Cardiac fibroblast (primary cell): ENCODE data around the gene ADAMTS2.

Experiments
- DNase-seq, 2 donors: peaks; one replicate each; pipeline versions ENCODE4 v3.0.0 to v3.0.0-alpha.2; 2010; ENCODE audit warnings: low read depth in 2 of 2
- H3K4me3 ChIP-seq, 2 donors: replicated peaks in 1 of 2; 1 replicate in 1 of 2; 2 replicates in 1 of 2; pipeline ENCODE4 v1.5.1; 2011; ENCODE audit warnings: low read depth in 2 of 2, low read length in 2 of 2, mild to moderate bottlenecking in 2 of 2, moderate library complexity in 1 of 2
- CTCF ChIP-seq: IDR thresholded peaks from one replicate; pipeline ENCODE4 v1.5.1; 2011; ENCODE audit warnings: low read depth, mild to moderate bottlenecking, low read length, inconsistent platforms

Gene ADAMTS2

DNA sequence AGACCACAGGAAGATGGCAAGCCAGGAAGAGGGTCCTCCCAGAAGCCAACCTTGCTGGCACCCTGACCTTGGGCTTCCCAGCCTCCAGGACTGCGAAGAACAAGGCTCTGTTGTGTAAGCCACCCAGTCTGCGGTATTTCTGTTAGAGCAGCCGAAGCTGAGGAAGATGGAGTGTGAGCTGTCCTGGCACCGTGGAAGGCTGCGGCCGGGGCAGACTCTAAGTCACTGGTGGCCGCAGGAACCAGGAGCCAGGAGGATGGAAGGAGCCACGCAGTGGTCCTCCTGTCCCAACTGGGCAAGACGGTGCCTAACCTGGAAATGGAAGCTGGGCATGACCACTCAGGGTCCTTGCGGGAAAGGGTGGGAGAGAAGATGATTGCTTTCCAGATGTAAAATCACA is 196.0 kb downstream of the ADAMTS2 start:
- no peak overlapping the region for H3K4me3 ChIP-seq
- no peak for TF ChIP-seq CTCF
- no peak for DNase-seq

- H3K4me3 ChIP-seq, result no peak overlapping the region
- no peak for TF ChIP-seq CTCF
- no peak for DNase-seq
Observed at GRCh38 chr5:179148703-179149170, 196.5 kb downstream of the ADAMTS2 start.

DNA sequence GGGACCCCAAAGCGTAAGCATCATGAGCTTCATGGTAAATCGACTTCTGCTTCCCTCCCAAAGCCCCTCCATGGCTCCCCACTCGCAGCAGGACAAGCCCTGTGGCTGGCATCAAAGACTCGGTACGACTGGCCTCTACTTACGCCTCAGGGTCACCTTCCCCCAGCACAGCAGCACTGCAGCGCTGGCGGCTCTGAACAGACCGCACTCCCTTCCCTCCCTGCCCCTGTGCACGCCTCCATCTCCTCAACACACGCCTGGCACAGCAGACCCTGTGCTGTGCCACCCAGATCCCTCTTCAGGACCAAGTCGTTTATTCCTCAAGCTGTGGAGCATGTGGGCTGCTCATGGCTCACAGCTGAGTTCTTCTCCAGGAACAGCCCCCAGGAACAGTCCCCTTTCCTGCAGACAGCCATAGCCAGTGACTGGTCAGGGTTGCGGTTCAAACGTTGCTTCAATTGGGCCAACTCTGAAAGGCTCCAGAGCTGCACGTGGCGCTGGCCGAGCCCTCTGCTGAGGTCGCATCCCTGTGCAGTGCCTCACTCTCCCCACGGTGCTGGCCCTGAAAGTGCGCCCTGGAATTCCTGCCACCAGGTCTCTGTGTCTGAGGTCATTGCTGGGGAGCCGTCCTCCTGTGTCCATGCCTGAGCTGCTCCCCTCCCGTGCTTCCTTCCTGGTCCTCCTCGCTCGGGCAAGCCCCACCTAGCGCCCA is 197.1 kb downstream of the ADAMTS2 start:
- no peak overlapping the region for H3K4me3 ChIP-seq
- TF ChIP-seq CTCF, result no peak
- no peak for DNase-seq

GRCh38 chr5:179146277-179146676 is 199.0 kb downstream of the ADAMTS2 start:
- no peak for TF ChIP-seq CTCF
- H3K4me3 ChIP-seq, result no peak overlapping the region
- no peak for DNase-seq

DNA sequence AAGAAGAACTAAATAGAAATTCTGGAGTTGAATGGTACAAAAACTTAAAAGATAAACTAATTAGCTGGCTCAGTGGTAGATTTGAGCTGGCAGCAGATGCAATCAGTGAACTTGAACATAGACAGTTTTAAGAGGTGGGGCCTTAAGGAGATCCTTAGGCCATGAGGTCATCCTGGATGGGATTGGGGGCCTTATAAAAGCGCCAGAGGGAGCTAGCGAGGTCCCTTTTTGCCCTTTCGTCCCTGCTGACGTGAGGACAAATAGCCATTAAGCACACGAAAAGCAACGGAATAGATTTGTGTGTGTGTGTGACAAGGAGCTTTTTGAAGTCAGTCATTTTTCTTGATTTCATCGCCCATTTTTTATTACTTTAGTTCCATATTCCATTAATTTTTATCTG is 201.8 kb downstream of the ADAMTS2 start:
- no peak overlapping the region for H3K4me3 ChIP-seq
- peak; percentile 18 for TF ChIP-seq CTCF
- DNase-seq, result peak; percentile 54 to 65

- DNase-seq, result peak; percentile 55 to 89
- TF ChIP-seq CTCF, result no peak
- H3K4me3 ChIP-seq, result no peak overlapping the region
Observed at GRCh38 chr5:179142434-179143198, 202.6 kb downstream of the ADAMTS2 start.
